ENCODE results near the gene LRP1B.

LRP1B gene

DNA sequence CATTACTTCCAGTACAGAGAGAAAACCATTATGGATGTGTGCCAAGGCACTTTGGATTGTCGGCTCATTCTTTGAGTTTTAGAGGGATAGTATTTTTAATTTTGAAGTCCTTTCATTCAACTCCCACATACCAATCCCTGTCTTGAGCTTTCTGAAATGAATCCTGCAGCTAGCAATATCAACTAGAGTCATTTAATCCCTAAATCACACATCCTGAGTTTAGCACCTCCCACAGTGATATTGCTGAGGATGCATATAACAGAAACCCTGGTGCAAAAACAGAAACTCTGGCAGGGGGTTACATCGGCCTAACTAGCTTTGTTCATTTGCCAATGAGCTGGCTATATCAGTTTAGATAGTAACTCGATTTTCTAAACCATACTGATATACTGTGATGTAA lies 427.3 kb downstream of the LRP1B start:
- H3K27ac ChIP-seq, result no peak overlapping the region
- no peak for TF ChIP-seq ZFX (IDR thresholded peaks at IDR 0.05; ENCODE audit: borderline replicate concordance)
- TF ChIP-seq, protein P1, sequence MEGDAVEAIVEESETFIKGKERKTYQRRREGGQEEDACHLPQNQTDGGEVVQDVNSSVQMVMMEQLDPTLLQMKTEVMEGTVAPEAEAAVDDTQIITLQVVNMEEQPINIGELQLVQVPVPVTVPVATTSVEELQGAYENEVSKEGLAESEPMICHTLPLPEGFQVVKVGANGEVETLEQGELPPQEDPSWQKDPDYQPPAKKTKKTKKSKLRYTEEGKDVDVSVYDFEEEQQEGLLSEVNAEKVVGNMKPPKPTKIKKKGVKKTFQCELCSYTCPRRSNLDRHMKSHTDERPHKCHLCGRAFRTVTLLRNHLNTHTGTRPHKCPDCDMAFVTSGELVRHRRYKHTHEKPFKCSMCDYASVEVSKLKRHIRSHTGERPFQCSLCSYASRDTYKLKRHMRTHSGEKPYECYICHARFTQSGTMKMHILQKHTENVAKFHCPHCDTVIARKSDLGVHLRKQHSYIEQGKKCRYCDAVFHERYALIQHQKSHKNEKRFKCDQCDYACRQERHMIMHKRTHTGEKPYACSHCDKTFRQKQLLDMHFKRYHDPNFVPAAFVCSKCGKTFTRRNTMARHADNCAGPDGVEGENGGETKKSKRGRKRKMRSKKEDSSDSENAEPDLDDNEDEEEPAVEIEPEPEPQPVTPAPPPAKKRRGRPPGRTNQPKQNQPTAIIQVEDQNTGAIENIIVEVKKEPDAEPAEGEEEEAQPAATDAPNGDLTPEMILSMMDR (IDR thresholded peaks at IDR 0.05), result no peak

DNA sequence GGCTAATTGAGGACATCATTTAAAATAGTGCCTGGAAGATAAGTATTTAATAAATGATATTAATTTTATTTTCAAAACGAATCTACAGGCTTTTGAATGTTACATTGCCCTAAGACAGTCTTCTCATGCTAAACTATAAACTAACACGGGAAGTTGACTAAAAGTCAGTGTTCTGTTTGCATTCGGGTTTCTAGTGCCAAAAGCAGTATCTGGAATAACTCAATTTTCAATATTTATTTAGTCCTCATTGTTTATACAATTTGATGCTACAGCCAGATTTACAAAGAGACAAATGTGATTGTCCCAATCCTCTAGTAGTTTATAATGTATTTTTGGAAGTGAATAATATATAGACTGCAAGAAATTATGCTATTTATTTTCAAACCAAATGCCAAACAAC lies 429.2 kb downstream of the LRP1B start:
- H3K27ac ChIP-seq, result no peak overlapping the region
- TF ChIP-seq, protein P1 (IDR thresholded peaks at IDR 0.05), result no peak
- TF ChIP-seq ZFX (IDR thresholded peaks at IDR 0.05; ENCODE audit: borderline replicate concordance), result no peak

DNA sequence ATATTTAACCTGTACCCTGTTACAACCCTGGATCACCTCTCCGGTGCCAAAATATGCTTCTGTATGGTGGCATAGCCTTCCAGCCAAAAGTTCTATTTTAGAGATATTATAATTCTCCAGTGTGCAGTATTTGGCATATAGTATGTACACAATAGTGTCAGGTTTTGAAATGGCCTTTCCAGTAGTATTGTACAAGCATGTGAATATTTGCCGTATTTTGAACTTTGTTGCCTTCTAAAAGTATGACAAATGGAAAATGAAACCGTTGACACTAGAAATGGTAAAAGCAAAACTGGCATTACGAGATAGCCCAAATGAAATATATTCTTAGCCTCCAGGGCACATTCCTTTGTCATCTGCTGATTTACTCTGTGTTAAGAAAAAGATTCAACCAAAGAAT lies 431.2 kb downstream of the LRP1B start:
- no peak overlapping the region for H3K27ac ChIP-seq
- TF ChIP-seq ZFX (IDR thresholded peaks at IDR 0.05; ENCODE audit: borderline replicate concordance), result no peak
- TF ChIP-seq, protein P1 (IDR thresholded peaks at IDR 0.05), result no peak

- TF ChIP-seq, protein P1 (IDR thresholded peaks at IDR 0.05), result no peak
- no peak for TF ChIP-seq ZFX (IDR thresholded peaks at IDR 0.05; ENCODE audit: borderline replicate concordance)
- H3K27ac ChIP-seq, result no peak overlapping the region
Observed at GRCh38 chr2:141698500-141698899, 432.3 kb downstream of the LRP1B start.

- H3K27ac ChIP-seq, result no peak overlapping the region
- no peak for TF ChIP-seq ZFX (IDR thresholded peaks at IDR 0.05; ENCODE audit: borderline replicate concordance)
- TF ChIP-seq, protein P1 (IDR thresholded peaks at IDR 0.05), result no peak
Observed at GRCh38 chr2:141697035-141697434, 433.8 kb downstream of the LRP1B start.

- TF ChIP-seq, protein P1 (IDR thresholded peaks at IDR 0.05), result no peak
- no peak for TF ChIP-seq ZFX (IDR thresholded peaks at IDR 0.05; ENCODE audit: borderline replicate concordance)
Observed at GRCh38 chr2:141694180-141694579, 436.6 kb downstream of the LRP1B start.

GRCh38 chr2:141692829-141693228 lies 438.0 kb downstream of the LRP1B start:
- TF ChIP-seq, protein P1 (IDR thresholded peaks at IDR 0.05), result no peak
- TF ChIP-seq ZFX (IDR thresholded peaks at IDR 0.05; ENCODE audit: borderline replicate concordance), result no peak
- no peak overlapping the region for H3K27ac ChIP-seq

More at GRCh38 chr2:141694180-141694579, 436.6 kb downstream of the LRP1B start:
- no peak overlapping the region for H3K27ac ChIP-seq
